ENCODE results near the gene C2orf42.
"Not testable (repeated sequence)": the region's sequence is repeated elsewhere in the genome, so short reads cannot be mapped to it uniquely, and the experiment has no call there.

C2orf42 gene

GRCh38 chr2:70169654-70170245 is 21.1 kb downstream of the C2orf42 start:
- DNase-seq = not testable (repeated sequence)

GRCh38 chr2:70161069-70161534 is 29.7 kb downstream of the C2orf42 start:
- no peak for DNase-seq

- no peak for DNase-seq
These were observed 30.3 kb downstream of the C2orf42 start for GRCh38 chr2:70160545-70160944.

GRCh38 chr2:70149130-70149686 is 41.6 kb downstream of the C2orf42 start:
- DNase-seq = not testable (repeated sequence)

GRCh38 chr2:70148211-70148760 is 42.5 kb downstream of the C2orf42 start:
- not testable (repeated sequence) for DNase-seq

- no peak for DNase-seq
These were observed 44.7 kb downstream of the C2orf42 start for GRCh38 chr2:70145851-70146739.

- no peak for DNase-seq
These were observed 45.7 kb downstream of the C2orf42 start for GRCh38 chr2:70145144-70145490.

GRCh38 chr2:70144443-70145143 is 46.2 kb downstream of the C2orf42 start:
- DNase-seq = no peak

- peak; percentile 50 for DNase-seq
These were observed 47.3 kb downstream of the C2orf42 start for GRCh38 chr2:70143314-70144150.

GRCh38 chr2:70142590-70143313 is 48.1 kb downstream of the C2orf42 start:
- peak; percentile 98 for DNase-seq

- DNase-seq = peak; percentile 71
These were observed 48.8 kb downstream of the C2orf42 start for GRCh38 chr2:70141902-70142589.

GRCh38 chr2:70141212-70141901 is 49.5 kb downstream of the C2orf42 start:
- DNase-seq = peak; percentile 97

GRCh38 chr2:70140791-70141211 is 50.0 kb downstream of the C2orf42 start:
- DNase-seq = peak; percentile 82

GRCh38 chr2:70134323-70134983 is 56.4 kb downstream of the C2orf42 start:
- not testable (repeated sequence) for DNase-seq

GRCh38 chr2:70133491-70134322 is 57.1 kb downstream of the C2orf42 start:
- peak; percentile 69 for DNase-seq

- DNase-seq = no peak
These were observed 57.7 kb downstream of the C2orf42 start for GRCh38 chr2:70133127-70133452.

GRCh38 chr2:70132244-70133126 is 58.3 kb downstream of the C2orf42 start:
- peak; percentile 90 for DNase-seq
